WTC11 (cell line): ENCODE data around the gene PPP1R16B.

Experiments
- CREM ChIP-seq: sonication (generic); formaldehyde crosslinking; IDR thresholded peaks from 2 replicates; pipeline ENCODE4 v1.8.1; 2022; ENCODE audit warnings: mild to moderate bottlenecking, missing genetic modification reagents, moderate library complexity
- ETV6 ChIP-seq: sonication (generic); formaldehyde crosslinking; IDR thresholded peaks from 2 replicates; pipeline ENCODE4 v1.8.1; 2022; ENCODE audit warnings: mild to moderate bottlenecking, missing genetic modification reagents
- FOXJ3 ChIP-seq: sonication (generic); formaldehyde crosslinking; IDR thresholded peaks from 2 replicates; pipeline ENCODE4 v1.9.0; 2021; ENCODE audit warnings: missing genetic modification reagents, mild to moderate bottlenecking, borderline replicate concordance
- FOXK1 ChIP-seq: sonication (generic); formaldehyde crosslinking; IDR thresholded peaks from 2 replicates; pipeline ENCODE4 v1.8.0; 2022; ENCODE audit warnings: mild to moderate bottlenecking, moderate library complexity, missing genetic modification reagents
- GABPB1 ChIP-seq: sonication (generic); formaldehyde crosslinking; IDR thresholded peaks from 2 replicates; pipeline ENCODE4 v1.8.1; 2023; ENCODE audit warnings: mild to moderate bottlenecking, missing genetic modification reagents
- PRRX2 ChIP-seq: fragments of 250-450 bp; sonication (Bioruptor Pico); IDR thresholded peaks from 2 replicates; pipeline ENCODE4 v1.8.0; 2021; ENCODE audit warnings: mild to moderate bottlenecking
- SMAD4 ChIP-seq: sonication (generic); formaldehyde crosslinking; IDR thresholded peaks from 2 replicates; pipeline ENCODE4 v1.8.0; 2022; ENCODE audit warnings: mild to moderate bottlenecking, missing genetic modification reagents
- SP1 ChIP-seq: sonication (generic); formaldehyde crosslinking; conservative IDR thresholded peaks from 2 replicates; pipeline ENCODE4 v1.8.1; 2022; ENCODE audit warnings: missing genetic modification reagents
- TEAD4 ChIP-seq: sonication (generic); formaldehyde crosslinking; IDR thresholded peaks from 2 replicates; pipeline ENCODE4 v1.8.0; 2022; ENCODE audit warnings: mild to moderate bottlenecking, missing genetic modification reagents
- ZNF138 ChIP-seq: sonication (generic); formaldehyde crosslinking; conservative IDR thresholded peaks from 2 replicates; pipeline ENCODE4 v1.8.1; 2022; ENCODE audit warnings: mild to moderate bottlenecking, moderate library complexity, missing genetic modification reagents
- TF ChIP-seq, protein P1 (sequence below): sonication (generic); formaldehyde crosslinking; IDR thresholded peaks from 2 replicates; pipeline ENCODE4 v1.8.1; 2023; ENCODE audit warnings: mild to moderate bottlenecking, missing genetic modification reagents
- TF ChIP-seq, protein P2 (sequence below): fragments of 200-600 bp; IDR thresholded peaks from 2 replicates; pipeline ENCODE4 v1.8.0; 2022; ENCODE audit warnings: antibody characterized with exemption
- TF ChIP-seq, protein P3 (sequence below): sonication (generic); formaldehyde crosslinking; IDR thresholded peaks from 2 replicates; pipeline ENCODE4 v1.8.0; 2022; ENCODE audit warnings: mild to moderate bottlenecking, missing genetic modification reagents
- TF ChIP-seq, protein P4 (sequence below): sonication (generic); formaldehyde crosslinking; IDR thresholded peaks from 2 replicates; pipeline ENCODE4 v1.8.1; 2022; ENCODE audit warnings: mild to moderate bottlenecking, missing genetic modification reagents, moderate library complexity, borderline replicate concordance

DNA sequence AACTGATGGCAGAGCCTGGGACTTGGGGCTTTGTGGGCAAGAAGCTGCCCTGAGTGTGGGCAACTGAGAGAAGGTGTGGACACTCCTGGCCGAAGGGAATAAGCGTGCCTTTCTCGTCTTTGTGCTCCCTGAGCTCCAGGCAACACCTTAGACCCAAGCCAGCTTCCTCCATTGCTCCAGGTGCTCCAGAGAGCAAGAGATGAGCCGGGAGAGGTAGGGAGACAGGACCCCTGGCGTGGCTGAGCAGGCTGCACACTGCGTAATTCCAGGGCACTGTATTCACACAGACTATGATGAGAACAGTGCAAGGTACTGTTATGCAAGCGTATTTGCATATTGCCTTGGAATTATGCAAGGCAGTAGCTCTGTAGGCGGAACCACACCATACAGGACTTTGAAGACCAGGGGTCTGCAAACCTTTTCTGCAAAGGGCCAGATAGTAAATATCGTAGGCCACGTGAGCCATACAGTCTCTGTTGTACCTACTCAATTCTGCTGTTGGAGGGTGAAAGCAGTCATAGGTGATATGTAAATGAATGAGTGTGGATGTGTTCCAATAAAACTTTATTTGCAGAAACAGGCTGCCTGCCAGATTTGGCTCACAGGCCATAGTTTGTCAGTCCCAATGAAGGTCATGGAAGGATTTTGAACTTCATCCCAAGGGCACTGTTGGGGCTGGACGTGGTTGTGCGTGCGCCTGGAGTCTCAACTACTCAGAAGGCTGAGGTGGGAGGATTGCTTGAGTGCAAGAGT is 78.7 kb downstream of the PPP1R16B start:
- TF ChIP-seq, protein P1, sequence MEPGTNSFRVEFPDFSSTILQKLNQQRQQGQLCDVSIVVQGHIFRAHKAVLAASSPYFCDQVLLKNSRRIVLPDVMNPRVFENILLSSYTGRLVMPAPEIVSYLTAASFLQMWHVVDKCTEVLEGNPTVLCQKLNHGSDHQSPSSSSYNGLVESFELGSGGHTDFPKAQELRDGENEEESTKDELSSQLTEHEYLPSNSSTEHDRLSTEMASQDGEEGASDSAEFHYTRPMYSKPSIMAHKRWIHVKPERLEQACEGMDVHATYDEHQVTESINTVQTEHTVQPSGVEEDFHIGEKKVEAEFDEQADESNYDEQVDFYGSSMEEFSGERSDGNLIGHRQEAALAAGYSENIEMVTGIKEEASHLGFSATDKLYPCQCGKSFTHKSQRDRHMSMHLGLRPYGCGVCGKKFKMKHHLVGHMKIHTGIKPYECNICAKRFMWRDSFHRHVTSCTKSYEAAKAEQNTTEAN (CRISPR knock-in tag) = no peak
- no peak for TF ChIP-seq CREM (CRISPR knock-in tag)
- TF ChIP-seq, protein P2, sequence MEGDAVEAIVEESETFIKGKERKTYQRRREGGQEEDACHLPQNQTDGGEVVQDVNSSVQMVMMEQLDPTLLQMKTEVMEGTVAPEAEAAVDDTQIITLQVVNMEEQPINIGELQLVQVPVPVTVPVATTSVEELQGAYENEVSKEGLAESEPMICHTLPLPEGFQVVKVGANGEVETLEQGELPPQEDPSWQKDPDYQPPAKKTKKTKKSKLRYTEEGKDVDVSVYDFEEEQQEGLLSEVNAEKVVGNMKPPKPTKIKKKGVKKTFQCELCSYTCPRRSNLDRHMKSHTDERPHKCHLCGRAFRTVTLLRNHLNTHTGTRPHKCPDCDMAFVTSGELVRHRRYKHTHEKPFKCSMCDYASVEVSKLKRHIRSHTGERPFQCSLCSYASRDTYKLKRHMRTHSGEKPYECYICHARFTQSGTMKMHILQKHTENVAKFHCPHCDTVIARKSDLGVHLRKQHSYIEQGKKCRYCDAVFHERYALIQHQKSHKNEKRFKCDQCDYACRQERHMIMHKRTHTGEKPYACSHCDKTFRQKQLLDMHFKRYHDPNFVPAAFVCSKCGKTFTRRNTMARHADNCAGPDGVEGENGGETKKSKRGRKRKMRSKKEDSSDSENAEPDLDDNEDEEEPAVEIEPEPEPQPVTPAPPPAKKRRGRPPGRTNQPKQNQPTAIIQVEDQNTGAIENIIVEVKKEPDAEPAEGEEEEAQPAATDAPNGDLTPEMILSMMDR = no peak
- TF ChIP-seq TEAD4 (CRISPR knock-in tag) = no peak
- no peak for TF ChIP-seq SP1
- TF ChIP-seq, protein P3, sequence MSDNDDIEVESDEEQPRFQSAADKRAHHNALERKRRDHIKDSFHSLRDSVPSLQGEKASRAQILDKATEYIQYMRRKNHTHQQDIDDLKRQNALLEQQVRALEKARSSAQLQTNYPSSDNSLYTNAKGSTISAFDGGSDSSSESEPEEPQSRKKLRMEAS (CRISPR knock-in tag) = no peak
- TF ChIP-seq GABPB1 (CRISPR knock-in tag) = no peak
- TF ChIP-seq ETV6 = no peak
- no peak for TF ChIP-seq PRRX2 (CRISPR knock-in tag)
- TF ChIP-seq FOXK1 (CRISPR knock-in tag) = no peak
- no peak for TF ChIP-seq ZNF138 (CRISPR knock-in tag)
- TF ChIP-seq SMAD4 (CRISPR knock-in tag) = no peak
- TF ChIP-seq, protein P4, sequence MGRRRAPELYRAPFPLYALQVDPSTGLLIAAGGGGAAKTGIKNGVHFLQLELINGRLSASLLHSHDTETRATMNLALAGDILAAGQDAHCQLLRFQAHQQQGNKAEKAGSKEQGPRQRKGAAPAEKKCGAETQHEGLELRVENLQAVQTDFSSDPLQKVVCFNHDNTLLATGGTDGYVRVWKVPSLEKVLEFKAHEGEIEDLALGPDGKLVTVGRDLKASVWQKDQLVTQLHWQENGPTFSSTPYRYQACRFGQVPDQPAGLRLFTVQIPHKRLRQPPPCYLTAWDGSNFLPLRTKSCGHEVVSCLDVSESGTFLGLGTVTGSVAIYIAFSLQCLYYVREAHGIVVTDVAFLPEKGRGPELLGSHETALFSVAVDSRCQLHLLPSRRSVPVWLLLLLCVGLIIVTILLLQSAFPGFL = no peak
- TF ChIP-seq FOXJ3 (CRISPR knock-in tag) = no peak
